Body of pancreas (tissue), 4 donors: ENCODE data around the gene MAEA. TPM values are rescaled to one million over a fixed set of nuclear protein-coding genes. Genes with fewer than 3 reads are reported as not detected.

ENCODE experiments used
- ATAC-seq: fragments of 150-250 bp; one replicate; pipeline ENCODE4 v1.9.1; 2016
- DNase-seq, 4 donors: peaks; one replicate each; pipeline ENCODE4 v3.0.0-alpha.2; 2019
- H3K27ac ChIP-seq, 4 donors: fragments of 200-600 bp; sonication (generic); 1 replicate in 3 of 4; 2 replicates in 1 of 4; pipeline versions ENCODE4 v1.5.1 to v1.6.1; 2016 to 2019; ENCODE audit warnings: mild to moderate bottlenecking in 1 of 4, mixed read lengths in 1 of 4, moderate library complexity in 1 of 4
- H3K27me3 ChIP-seq, 2 donors: fragments of 200-600 bp; sonication (generic); one replicate each; pipeline ENCODE4 v1.6.0; 2016; ENCODE audit warnings: mild to moderate bottlenecking in 1 of 2
- H3K36me3 ChIP-seq, 2 donors: fragments of 200-600 bp; sonication (generic); replicated peaks in 1 of 2; 2 replicates each; pipeline ENCODE4 v1.5.1; 2016; ENCODE audit warnings: low read depth in 2 of 2; ENCODE audit not compliant: insufficient read depth in 1 of 2
- H3K4me1 ChIP-seq: fragments of 200-600 bp; sonication (generic); one replicate; pipeline ENCODE4 v1.6.0; 2016
- H3K4me3 ChIP-seq, 2 donors: fragments of 200-600 bp; sonication (generic); 1 replicate in 1 of 2; 2 replicates in 1 of 2; pipeline ENCODE4 v1.5.1; 2016 to 2019
- H3K9me3 ChIP-seq, 3 donors: fragments of 200-600 bp; sonication (generic); 1 replicate in 2 of 3; 2 replicates in 1 of 3; pipeline ENCODE4 v1.5.1; 2016
- CTCF ChIP-seq, 7 experiments: fragments of 450-650 bp in 4 of 7; fragments of 200-600 bp in 3 of 7; sonication (generic) in 3 of 7; IDR thresholded peaks; one replicate each; pipeline ENCODE4 v1.5.1; 2016 to 2019; ENCODE audit warnings: antibody characterized with exemption in 7 of 7
- POLR2A ChIP-seq, 3 donors: fragments of 450-650 bp; IDR thresholded peaks; one replicate each; pipeline ENCODE4 v1.6.1; 2016; ENCODE audit warnings: antibody characterized with exemption in 3 of 3, mild to moderate bottlenecking in 2 of 3
- whole genome bisulfite sequencing, 2 donors: methylation state at CpG; one replicate each; pipeline ENCODE4 v1.1.5; 2017; 5-methylcytosine and 5-hydroxymethylcytosine counted together
- intact Hi-C: fragments of 100-400 bp; cut with DNase I; formaldehyde crosslinking; loops from one replicate; pipeline ENCODE4 v1.15.1; 2023
- total RNA-seq, 2 donors: library from RNA; depleted of rRNA; stranded (reverse); fragments of >200 nt; gene quantifications; one replicate each; pipeline ENCODE4 v1.1.0, GENCODE V29; 2016

Gene MAEA
- total RNA-seq, 2 donors from 2014 or later = 68.7 to 88.0 TPM

- H3K4me3 ChIP-seq = no peak overlapping the region
- no peaks in the 10 kb centered on the region for H3K27me3 ChIP-seq
- peaks cover 0 to 1% of the 10 kb centered on the region in 2 donors for H3K36me3 ChIP-seq
- no peak for TF ChIP-seq POLR2A (IDR thresholded peaks at IDR 0.05)
- no peak for TF ChIP-seq CTCF (IDR thresholded peaks at IDR 0.05)
- DNase-seq = peak in 3 of 4 donors; percentile 2 to 6 (median 4)
- ATAC-seq = no peak
- H3K9me3 ChIP-seq = no peaks in the 10 kb centered on the region
- intact Hi-C loops = no loop called here
- H3K27ac ChIP-seq = no peak overlapping the region
- 92 to 94% methylated on average over 16 to 24 of the region's 24 CpGs for WGBS, 2 donors
- H3K4me1 ChIP-seq = peaks cover 14% of the 10 kb centered on the region
These were observed 92.4 kb downstream of the MAEA start for GRCh38 chr4:1381944-1382541.

GRCh38 chr4:1382776-1383727, 93.4 kb downstream of the MAEA start:
- Histone ChIP-seq H3K4me1 (peaks cover 14% of the 10 kb centered on the region), H3K27me3 (no peaks in the 10 kb centered on the region), H3K36me3 (peaks cover 0 to 1% of the 10 kb centered on the region in 2 donors), H3K27ac (no peak overlapping the region), H3K4me3 (no peak overlapping the region), H3K9me3 (no peaks in the 10 kb centered on the region)
- no peak for TF ChIP-seq POLR2A (IDR thresholded peaks at IDR 0.05)
- no peak for TF ChIP-seq CTCF (IDR thresholded peaks at IDR 0.05)
- DNase-seq = peak in 3 of 4 donors; percentile 3 to 14 (median 7)
- intact Hi-C loops = no loop called here
- no peak for ATAC-seq
- 93 to 99% methylated on average over 9 to 25 of the region's 27 CpGs for WGBS, 2 donors

GRCh38 chr4:1383728-1384591, 94.3 kb downstream of the MAEA start:
- Histone ChIP-seq H3K36me3 (peaks cover 0 to 1% of the 10 kb centered on the region in 2 donors), H3K9me3 (no peaks in the 10 kb centered on the region), H3K27ac (no peak overlapping the region), H3K4me1 (peaks cover 11% of the 10 kb centered on the region), H3K4me3 (no peak overlapping the region), H3K27me3 (no peaks in the 10 kb centered on the region)
- intact Hi-C loops = no loop called here
- TF ChIP-seq POLR2A (IDR thresholded peaks at IDR 0.05) (no peak), CTCF (IDR thresholded peaks at IDR 0.05) (no peak)
- 93 to 94% methylated on average over 8 to 29 of the region's 34 CpGs for WGBS, 2 donors
- DNase-seq = peak in 3 of 4 donors; percentile 5 to 10 (median 8)
- ATAC-seq = no peak

GRCh38 chr4:1384675-1385372, 95.1 kb downstream of the MAEA start:
- no peaks in the 10 kb centered on the region for H3K9me3 ChIP-seq
- intact Hi-C loops = no loop called here
- peaks cover 3% of the 10 kb centered on the region for H3K4me1 ChIP-seq
- H3K27ac ChIP-seq = no peak overlapping the region
- no peaks in the 10 kb centered on the region for H3K27me3 ChIP-seq
- peak in 3 of 4 donors; percentile 3 to 10 (median 8) for DNase-seq
- TF ChIP-seq CTCF (IDR thresholded peaks at IDR 0.05) (no peak), POLR2A (IDR thresholded peaks at IDR 0.05) (no peak)
- no peak for ATAC-seq
- H3K4me3 ChIP-seq = no peak overlapping the region
- 91 to 100% methylated on average over 1 to 16 of the region's 16 CpGs for WGBS, 2 donors
- H3K36me3 ChIP-seq = peaks cover 0 to 1% of the 10 kb centered on the region in 2 donors
